Neural progenitor cell (in vitro differentiated cells): Measurements from ENCODE around the gene REPS1. TPM values are rescaled to one million over a fixed set of nuclear protein-coding genes. Genes with fewer than 3 reads are reported as not detected.

Experiments used
- DNase-seq: peaks from one replicate; pipeline ENCODE4 v3.0.0-alpha.2; 2016; ENCODE audit warnings: low spot score
- H2AFZ ChIP-seq: fragments of 200-600 bp; sonication (generic); replicated peaks from 2 replicates; pipeline ENCODE4 v1.6.1; 2016; ENCODE audit warnings: antibody characterized with exemption
- H3F3A ChIP-seq: fragments of 200-600 bp; sonication (generic); 2 replicates; pipeline ENCODE4 v1.6.1; 2016; ENCODE audit warnings: antibody characterized with exemption, low read depth
- H3K27ac ChIP-seq: fragments of 200-600 bp; sonication (generic); 2 replicates; pipeline ENCODE4 v1.5.1; 2016; ENCODE audit warnings: mild to moderate bottlenecking
- H3K27me3 ChIP-seq: fragments of 200-600 bp; sonication (generic); 2 replicates; pipeline ENCODE4 v1.6.1; 2016; ENCODE audit warnings: mild to moderate bottlenecking, moderate library complexity
- H3K36me3 ChIP-seq: fragments of 200-600 bp; sonication (generic); 2 replicates; pipeline ENCODE4 v1.5.1; 2016
- H3K4me1 ChIP-seq: fragments of 200-600 bp; sonication (generic); 2 replicates; pipeline ENCODE4 v1.6.1; 2016; ENCODE audit warnings: mixed run types
- H3K4me2 ChIP-seq: fragments of 200-600 bp; sonication (generic); 2 replicates; pipeline ENCODE4 v1.6.1; 2016
- H3K4me3 ChIP-seq: fragments of 200-600 bp; sonication (generic); 2 replicates; pipeline ENCODE4 v1.5.1; 2016
- H3K79me2 ChIP-seq: fragments of 200-600 bp; sonication (generic); 2 replicates; pipeline ENCODE4 v1.6.1; 2016; ENCODE audit warnings: low read depth
- H3K9ac ChIP-seq: fragments of 200-600 bp; sonication (generic); 2 replicates; pipeline ENCODE4 v1.6.1; 2016
- H3K9me3 ChIP-seq: fragments of 200-600 bp; sonication (generic); 2 replicates; pipeline ENCODE4 v1.5.1; 2016; ENCODE audit warnings: low read depth
- H4K20me1 ChIP-seq: fragments of 200-600 bp; sonication (generic); 2 replicates; pipeline ENCODE4 v1.6.1; 2016; ENCODE audit warnings: low read depth
- H3K27ac Mint-ChIP-seq: 3 replicates; pipeline ENCODE4 v1.8.0; 2021; ENCODE audit warnings: mixed read lengths
- H3K27me3 Mint-ChIP-seq: 2 replicates; pipeline ENCODE4 v1.8.0; 2022; ENCODE audit warnings: low read depth, mild to moderate bottlenecking, inconsistent platforms, moderate library complexity, mixed read lengths; ENCODE audit not compliant: insufficient read depth
- H3K36me3 Mint-ChIP-seq: 3 replicates; pipeline ENCODE4 v1.8.0; 2021; ENCODE audit warnings: mixed read lengths
- H3K4me1 Mint-ChIP-seq: 3 replicates; pipeline ENCODE4 v1.8.0; 2021; ENCODE audit warnings: mixed read lengths
- H3K4me3 Mint-ChIP-seq: 3 replicates; pipeline ENCODE4 v1.8.0; 2021; ENCODE audit warnings: mild to moderate bottlenecking, moderate library complexity, mixed read lengths
- H3K9me3 Mint-ChIP-seq: 3 replicates; pipeline ENCODE4 v1.8.0; 2020; ENCODE audit warnings: mixed read lengths
- CTCF ChIP-seq: fragments of 200-600 bp; sonication (generic); IDR thresholded peaks from 2 replicates; pipeline ENCODE4 v1.5.1; 2017; ENCODE audit warnings: antibody characterized with exemption, mild to moderate bottlenecking
- EZH2 ChIP-seq: fragments of 200-600 bp; sonication (generic); IDR thresholded peaks from 2 replicates; pipeline ENCODE4 v1.6.1; 2017; ENCODE audit warnings: antibody characterized with exemption, mild to moderate bottlenecking, moderate library complexity
- EZH2phosphoT487 ChIP-seq: fragments of 200-600 bp; sonication (generic); IDR thresholded peaks from 2 replicates; pipeline ENCODE4 v1.6.1; 2017; ENCODE audit warnings: antibody characterized with exemption
- total RNA-seq: library from RNA; depleted of rRNA; stranded (reverse); fragments of >200 nt; gene quantifications from 2 replicates; pipeline ENCODE4 v1.2.3, GENCODE V29; 2015; ENCODE audit warnings: low replicate concordance

Gene REPS1
- total RNA-seq, 1 donor from 2014 or later, result 97.5 TPM

GRCh38 chr6:138991206-138991605 lies 3.2 kb upstream of the REPS1 start:
- H3K27ac ChIP-seq, result no peak overlapping the region
- H3K79me2 ChIP-seq, result peaks cover 15% of the 10 kb centered on the region
- H3K4me1 ChIP-seq, result peaks cover 5% of the 10 kb centered on the region
- Mint-ChIP-seq H3K9me3 (no peaks in the 10 kb centered on the region), H3K4me3 (no peak overlapping the region), H3K36me3 (no peaks in the 10 kb centered on the region), H3K27ac (no peak overlapping the region), H3K4me1 (peaks cover 14% of the 10 kb centered on the region), H3K27me3 (peaks cover 6% of the 10 kb centered on the region)
- H3K4me3 ChIP-seq, result no peak overlapping the region
- peaks cover 11% of the 10 kb centered on the region for H4K20me1 ChIP-seq
- TF ChIP-seq EZH2phosphoT487 (no peak), EZH2 (no peak)
- H2AFZ ChIP-seq, result no peak overlapping the region
- H3K4me2 ChIP-seq, result no peak overlapping the region
- H3K9me3 ChIP-seq, result no peaks in the 10 kb centered on the region
- H3F3A ChIP-seq, result no peaks in the 10 kb centered on the region
- DNase-seq, result no peak
- no peaks in the 10 kb centered on the region for H3K27me3 ChIP-seq
- no peaks in the 10 kb centered on the region for H3K36me3 ChIP-seq
- no peak overlapping the region for H3K9ac ChIP-seq

- Mint-ChIP-seq H3K9me3 (no peaks in the 10 kb centered on the region), H3K4me1 (peaks cover 19% of the 10 kb centered on the region), H3K27ac (no peak overlapping the region), H3K36me3 (no peaks in the 10 kb centered on the region), H3K27me3 (peaks cover 6% of the 10 kb centered on the region), H3K4me3 (peak overlapping the region; percentile 90)
- H3K9me3 ChIP-seq, result no peaks in the 10 kb centered on the region
- no peaks in the 10 kb centered on the region for H3K36me3 ChIP-seq
- no peak for DNase-seq
- H3K27ac ChIP-seq, result no peak overlapping the region
- no peak overlapping the region for H3K9ac ChIP-seq
- no peak overlapping the region for H3K4me2 ChIP-seq
- H3K27me3 ChIP-seq, result no peaks in the 10 kb centered on the region
- peak overlapping the region; percentile 93 for H3K4me3 ChIP-seq
- no peaks in the 10 kb centered on the region for H3F3A ChIP-seq
- no peak overlapping the region for H2AFZ ChIP-seq
- no peak for TF ChIP-seq CTCF
- TF ChIP-seq EZH2, result no peak
- no peak for TF ChIP-seq EZH2phosphoT487
- H4K20me1 ChIP-seq, result peaks cover 29% of the 10 kb centered on the region
- peaks cover 16% of the 10 kb centered on the region for H3K4me1 ChIP-seq
- H3K79me2 ChIP-seq, result peaks cover 34% of the 10 kb centered on the region
Observed at GRCh38 chr6:138989098-138989983, 1.3 kb upstream of the REPS1 start.

GRCh38 chr6:138988469-138988834 lies 399 bp upstream of the REPS1 start:
- Histone ChIP-seq H3K27ac (no peak overlapping the region), H3K4me1 (peaks cover 16% of the 10 kb centered on the region), H3K9me3 (no peaks in the 10 kb centered on the region), H4K20me1 (peaks cover 38% of the 10 kb centered on the region), H3K36me3 (no peaks in the 10 kb centered on the region), H2AFZ (peak overlapping the region; percentile 97), H3K27me3 (no peaks in the 10 kb centered on the region), H3K9ac (no peak overlapping the region), H3K4me2 (peak overlapping the region; percentile 93), H3F3A (no peaks in the 10 kb centered on the region), H3K4me3 (peak overlapping the region; percentile 93), H3K79me2 (peaks cover 43% of the 10 kb centered on the region)
- TF ChIP-seq EZH2 (no peak), EZH2phosphoT487 (no peak), CTCF (no peak)
- H3K27ac Mint-ChIP-seq, result peak overlapping the region; percentile 76
- DNase-seq, result peak; percentile 23
- peaks cover 6% of the 10 kb centered on the region for H3K27me3 Mint-ChIP-seq
- H3K36me3 Mint-ChIP-seq, result no peaks in the 10 kb centered on the region
- H3K4me3 Mint-ChIP-seq, result peak overlapping the region; percentile 90
- peaks cover 19% of the 10 kb centered on the region for H3K4me1 Mint-ChIP-seq
- no peaks in the 10 kb centered on the region for H3K9me3 Mint-ChIP-seq
